ENCODE results near the gene TMEM140.
"Not testable (repeated sequence)": the region's sequence is repeated elsewhere in the genome, so short reads cannot be mapped to it uniquely, and the experiment has no call there.

Gene TMEM140

GRCh38 chr7:135197343-135197742 is 49.5 kb downstream of the TMEM140 start:
- DNase-seq: no peak

DNA sequence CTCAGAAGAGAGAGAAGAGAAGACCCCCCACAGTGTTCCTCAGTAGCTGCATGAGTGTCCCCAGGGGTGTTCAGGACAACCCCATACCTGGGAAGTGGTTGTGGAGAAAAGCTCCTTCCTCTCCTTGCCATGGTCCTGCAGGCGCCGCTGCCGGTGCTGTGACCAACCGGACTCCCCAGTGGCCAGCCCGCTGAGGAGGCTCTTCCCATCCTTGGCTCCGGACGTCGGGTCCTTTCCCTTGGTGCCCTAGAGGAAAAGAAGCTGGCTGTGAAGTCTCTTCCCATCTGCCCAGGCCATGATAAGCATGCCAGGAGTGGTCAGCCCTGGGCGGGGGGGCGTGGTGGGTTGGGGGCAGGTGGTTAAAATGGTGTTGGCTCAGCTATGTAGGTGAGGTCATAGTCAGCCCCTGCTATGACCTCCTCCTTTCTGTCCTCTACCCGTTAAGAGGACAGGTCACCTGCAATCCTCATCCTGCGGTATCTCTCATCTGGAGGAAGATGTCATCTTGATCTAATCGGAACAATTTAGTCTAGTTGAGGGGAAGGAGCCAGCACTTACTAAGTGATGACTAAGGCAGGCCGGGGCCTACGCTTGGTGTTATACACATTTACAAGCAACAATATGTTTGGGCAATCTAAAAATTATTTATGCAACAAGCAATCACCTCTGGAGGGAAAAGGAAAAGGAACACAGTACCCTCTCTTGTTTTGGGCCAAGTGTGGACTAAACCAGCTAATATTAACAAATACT is 50.2 kb downstream of the TMEM140 start:
- no peak for DNase-seq

DNA sequence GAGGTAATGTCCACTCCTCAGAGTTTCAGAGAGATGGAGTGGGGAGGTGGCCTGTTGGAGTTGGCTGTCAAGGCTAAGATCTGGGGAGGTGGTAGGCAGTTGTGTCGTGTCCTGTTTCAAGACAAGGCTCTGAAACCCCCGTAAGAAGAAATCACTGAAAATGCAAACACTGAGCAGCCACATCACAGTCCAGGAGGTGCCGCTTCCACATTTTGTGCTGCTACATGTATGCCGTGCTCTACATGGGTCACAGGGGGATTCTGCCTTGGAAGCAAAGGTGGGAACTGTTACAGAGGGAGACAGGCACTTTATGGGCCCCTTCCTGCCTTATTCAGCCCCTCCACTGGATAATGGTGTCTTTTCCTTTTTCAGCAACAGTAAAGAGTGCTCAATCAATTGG is 51.6 kb downstream of the TMEM140 start:
- no peak for DNase-seq

- DNase-seq: no peak
Measured at GRCh38 chr7:135200821-135201331, 53.0 kb downstream of the TMEM140 start.

GRCh38 chr7:135201350-135201749 is 53.5 kb downstream of the TMEM140 start:
- DNase-seq: no peak

DNA sequence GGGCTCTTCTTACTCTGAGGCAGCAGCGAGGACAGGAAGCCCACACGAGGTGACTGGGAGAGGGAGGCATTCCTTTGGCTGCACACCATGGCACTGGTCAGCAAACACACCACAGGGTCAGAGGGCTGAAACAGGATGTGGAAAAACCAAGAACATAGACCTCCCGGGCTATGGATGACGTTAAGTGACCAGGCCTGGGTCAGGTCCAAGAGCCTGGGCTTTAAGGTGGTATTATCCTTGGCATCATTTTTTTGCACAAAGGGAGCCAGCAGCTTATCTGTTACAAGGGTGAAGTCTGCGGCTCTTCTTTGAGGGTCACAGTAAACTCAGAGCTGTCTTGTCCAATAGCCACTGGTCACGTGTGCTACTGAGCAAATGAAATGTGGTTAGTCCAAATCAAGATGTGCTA is 56.5 kb downstream of the TMEM140 start:
- DNase-seq: no peak

DNA sequence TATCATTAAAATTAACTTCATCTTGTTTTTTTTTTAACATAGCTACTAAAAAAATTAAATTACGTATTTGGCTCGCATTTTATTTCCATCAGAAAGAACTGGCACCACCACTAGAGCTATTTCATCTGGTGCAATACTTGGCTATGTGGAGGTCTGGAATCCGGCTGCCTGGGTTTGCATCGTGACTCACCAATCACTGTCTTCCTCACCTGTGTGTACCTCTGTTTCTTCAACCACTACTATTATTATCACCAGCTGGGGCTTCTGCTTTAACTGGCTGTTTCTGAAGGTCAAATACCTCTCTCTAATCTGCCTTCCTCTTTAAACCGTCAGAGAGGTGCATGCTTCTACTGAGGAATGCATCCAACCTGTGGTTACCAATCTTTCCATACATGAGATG is 57.0 kb downstream of the TMEM140 start:
- DNase-seq: no peak

DNA sequence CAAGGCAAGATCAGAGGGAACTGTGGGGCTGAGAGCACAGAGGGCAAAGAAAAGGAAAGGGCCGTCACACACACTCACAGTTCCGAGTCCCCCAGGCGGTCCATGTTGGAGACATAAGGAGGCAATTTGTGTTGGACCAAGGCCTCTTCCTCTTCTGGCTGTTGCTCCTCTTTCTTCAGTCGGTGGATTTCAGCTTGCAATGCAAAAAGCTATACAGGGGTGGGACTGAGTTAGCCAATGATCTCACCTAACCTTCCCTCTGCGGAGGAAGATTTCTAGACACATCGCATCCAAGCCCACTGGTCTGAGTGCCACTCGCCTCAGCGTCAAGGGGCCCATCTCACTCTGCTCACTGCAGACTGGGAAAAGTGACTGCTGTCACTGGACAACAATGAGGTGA is 58.0 kb downstream of the TMEM140 start:
- no peak for DNase-seq

DNA sequence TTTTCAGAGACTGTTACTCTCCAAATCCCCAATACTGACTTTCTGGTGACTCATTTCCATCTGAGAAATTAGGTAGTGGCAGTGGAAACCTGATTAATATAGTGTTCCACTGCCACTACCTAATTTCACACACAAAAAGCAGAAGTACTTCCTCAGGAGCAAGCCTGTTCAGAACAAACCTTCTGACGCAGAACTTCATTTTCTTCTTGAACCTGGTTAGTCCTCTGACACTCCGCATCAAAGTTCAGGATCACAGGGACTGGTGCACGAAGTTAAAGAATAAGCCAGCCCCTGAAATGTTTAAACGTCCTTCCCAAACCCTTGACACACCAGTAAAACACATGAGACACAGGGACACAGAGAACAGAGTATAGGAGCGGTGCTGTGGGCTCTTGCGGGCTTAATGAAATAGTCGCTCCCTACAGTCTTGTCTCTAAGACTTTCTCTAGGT is 59.1 kb downstream of the TMEM140 start:
- no peak for DNase-seq

DNA sequence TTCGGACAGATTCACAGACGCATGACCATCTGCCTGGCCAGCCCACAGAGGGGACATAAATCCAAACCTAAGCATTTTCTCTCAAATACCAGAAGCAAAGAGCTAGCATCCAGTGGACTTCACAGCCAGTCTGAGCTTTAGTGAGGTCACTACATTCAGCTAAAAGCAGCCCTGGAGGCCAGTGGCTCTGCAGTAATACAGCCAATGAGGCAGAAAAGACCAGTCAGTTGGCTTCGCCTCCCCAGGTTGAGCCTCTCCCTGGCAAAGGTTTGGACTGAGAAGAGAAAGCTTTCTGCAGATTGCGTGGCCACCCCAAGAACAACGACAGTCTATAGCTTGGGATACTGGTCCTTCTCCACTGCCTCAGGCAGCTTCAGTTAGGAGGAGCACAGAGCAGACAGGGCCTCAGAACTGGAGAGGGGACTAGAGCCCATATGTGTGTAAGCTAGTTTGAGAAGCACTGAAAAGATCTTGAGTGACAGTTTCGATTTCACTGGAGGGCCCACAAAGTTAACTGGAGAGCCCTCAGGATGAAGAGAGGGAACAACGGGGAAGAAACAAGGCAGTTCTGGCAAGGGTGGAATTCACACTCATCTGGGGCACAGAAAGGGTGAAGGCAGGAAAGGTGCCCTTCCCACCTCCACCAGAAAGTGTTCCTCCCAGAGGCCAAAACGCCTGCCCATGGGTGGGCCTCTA is 59.7 kb downstream of the TMEM140 start:
- no peak for DNase-seq

DNA sequence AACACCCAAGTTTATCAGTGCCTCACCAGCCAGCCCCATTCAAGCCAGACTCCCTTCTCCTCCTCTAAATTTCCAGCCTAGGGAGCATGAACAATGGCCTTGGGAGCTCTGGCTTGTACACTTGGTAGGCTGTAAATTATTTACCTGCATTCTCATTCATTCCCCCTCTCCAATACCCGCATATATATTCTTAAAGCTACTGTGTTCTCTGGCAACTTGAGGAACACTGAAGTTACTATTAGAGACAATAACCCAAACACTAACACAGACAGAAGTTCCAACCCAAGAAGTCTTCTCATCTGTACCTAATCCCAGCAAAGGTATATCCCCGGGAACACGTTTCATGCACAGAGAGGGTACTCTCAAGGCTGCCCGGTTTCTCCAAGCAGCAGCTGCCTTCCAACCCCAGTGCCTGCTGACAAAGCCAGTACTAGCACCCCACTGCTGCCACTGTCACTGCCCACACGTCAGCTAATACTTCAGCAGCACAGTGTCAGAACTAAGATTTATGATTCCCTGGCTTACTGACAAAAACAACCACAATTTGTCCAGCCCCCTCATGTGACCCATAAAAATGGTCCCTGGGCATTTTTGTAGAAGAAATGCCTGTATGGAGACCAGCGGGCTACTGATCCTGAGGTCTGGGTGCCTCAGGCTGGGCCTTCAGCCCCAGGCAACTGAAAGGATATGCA is 60.4 kb downstream of the TMEM140 start:
- DNase-seq: no peak

GRCh38 chr7:135209225-135209834 is 61.5 kb downstream of the TMEM140 start:
- DNase-seq: no peak

- DNase-seq: peak; percentile 29
Measured at GRCh38 chr7:135210888-135211178, 63.0 kb downstream of the TMEM140 start.

DNA sequence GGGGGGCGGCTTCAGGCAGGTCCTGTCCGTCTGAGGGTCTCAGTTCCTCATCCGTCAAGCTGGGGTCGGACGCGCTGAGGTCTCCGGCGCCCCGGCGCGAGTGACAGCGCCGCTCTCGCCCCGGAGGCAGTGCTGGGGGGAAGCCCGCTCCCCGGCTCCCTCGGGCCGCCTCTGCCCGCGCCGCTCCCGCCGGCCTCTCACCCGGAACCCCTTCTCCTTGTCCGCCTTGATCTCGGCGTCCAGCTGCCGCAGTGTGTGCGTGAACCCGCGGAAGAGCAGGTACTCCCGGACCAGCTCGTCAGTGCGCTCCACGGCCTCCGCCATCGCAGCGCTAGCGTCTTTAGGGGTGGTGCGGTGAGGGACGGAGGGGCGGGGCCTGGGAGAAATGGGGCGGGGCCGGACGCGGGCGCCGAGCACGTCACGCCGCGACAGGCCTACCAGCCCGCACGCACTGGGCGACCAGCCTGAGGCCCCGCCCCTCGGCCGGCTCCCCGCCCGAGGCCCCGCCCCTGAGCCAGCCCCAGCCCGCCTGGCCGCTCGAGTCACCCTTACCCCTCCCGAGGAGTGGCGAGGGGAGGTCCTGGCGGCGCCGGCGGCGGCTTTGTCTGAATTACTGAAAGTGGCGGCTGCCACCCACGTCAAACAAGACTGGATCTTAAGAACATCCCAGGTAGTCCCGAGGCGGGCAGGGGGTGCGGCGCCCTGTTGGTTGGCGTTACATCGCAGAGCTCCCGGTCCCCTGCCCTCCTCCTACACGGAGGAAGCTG is 63.5 kb downstream of the TMEM140 start, which contains the start of gene WDR91:
Gene WDR91, minus strand, starts transcription at position 348 of the 767 bp plus-strand sequence. Its CDS starts 24 bp downstream, at position 324.
- peak; percentile 91 for DNase-seq

GRCh38 chr7:135211946-135212685 is 64.2 kb downstream of the TMEM140 start:
- not testable (repeated sequence) for DNase-seq

DNA sequence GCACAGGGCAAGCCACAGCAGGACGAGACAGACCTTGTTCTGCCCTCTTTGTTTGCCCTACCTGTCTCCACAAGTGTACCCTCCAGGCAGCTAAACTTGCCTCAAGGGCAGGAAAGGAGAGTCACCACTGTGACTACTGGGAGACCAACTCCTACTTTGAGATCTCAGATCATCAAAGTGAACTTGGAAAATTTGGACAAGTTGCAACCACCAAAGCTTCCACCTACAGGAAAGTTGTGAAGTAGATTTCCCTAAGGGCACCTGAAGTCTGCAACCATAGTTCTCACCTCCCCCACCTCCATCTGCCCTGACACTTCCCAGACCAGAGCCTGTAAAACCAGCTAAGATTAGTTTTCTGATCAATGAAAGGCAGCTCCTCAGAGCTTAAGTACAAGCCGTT is 66.0 kb downstream of the TMEM140 start:
- no peak for DNase-seq

DNA sequence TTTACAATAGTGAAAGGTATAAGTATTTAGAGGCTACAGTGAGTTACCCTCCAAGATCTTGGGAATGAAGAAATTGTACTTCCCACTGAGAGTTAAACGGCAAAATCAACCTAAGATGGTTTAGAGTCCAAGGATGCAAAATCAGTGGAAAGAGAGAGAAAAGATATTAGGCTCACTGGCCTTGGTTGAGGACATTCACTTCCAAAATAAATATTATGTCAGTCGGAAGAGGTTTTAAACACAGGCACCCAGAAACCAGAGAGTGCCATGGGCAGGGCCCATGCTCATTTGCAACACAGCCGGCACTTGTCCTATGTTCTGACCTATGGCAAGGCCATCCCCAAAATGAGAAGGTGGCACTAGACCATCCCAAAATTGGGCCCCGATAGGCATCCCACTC is 67.3 kb downstream of the TMEM140 start:
- DNase-seq: no peak

GRCh38 chr7:135215698-135216097 is 67.8 kb downstream of the TMEM140 start:
- DNase-seq: no peak
